Neural cell (in vitro differentiated cells): ENCODE data around the gene ZNF709. TPM values are rescaled to one million over a fixed set of nuclear protein-coding genes. Genes with fewer than 3 reads are reported as not detected.
"Not testable (repeated sequence)": the region's sequence is repeated elsewhere in the genome, so short reads cannot be mapped to it uniquely, and the experiment has no call there.

Experiments
- H2AFZ ChIP-seq: fragments of 200-600, 300-800 bp; sonication (generic), shearing (Covaris generic); 2 replicates; pipeline ENCODE4 v1.6.0; 2014; ENCODE audit warnings: low read depth, mild to moderate bottlenecking, antibody characterized with exemption, low read length, moderate library complexity
- H3F3A ChIP-seq: fragments of 200-600 bp; shearing (Covaris generic); 2 replicates; pipeline ENCODE4 v1.6.1; 2016; ENCODE audit warnings: mild to moderate bottlenecking, moderate library complexity, mixed read lengths, antibody characterized with exemption, low read length; ENCODE audit not compliant: insufficient read depth, poor library complexity, severe bottlenecking
- H3K27ac ChIP-seq: fragments of 200-600, 300-800 bp; sonication (generic), shearing (Covaris generic); 2 replicates; pipeline ENCODE4 v1.5.1; 2014; ENCODE audit warnings: mild to moderate bottlenecking, low read length, moderate library complexity
- H3K27me3 ChIP-seq: fragments of 300-800, 200-600 bp; sonication (generic), shearing (Covaris generic); 2 replicates; pipeline ENCODE4 v1.6.0; 2014; ENCODE audit warnings: mild to moderate bottlenecking, low read depth, low read length, moderate library complexity; ENCODE audit not compliant: insufficient read depth
- H3K36me3 ChIP-seq: fragments of 300-800, 200-600 bp; sonication (generic), shearing (Covaris generic); 2 replicates; pipeline ENCODE4 v1.5.1; 2014; ENCODE audit warnings: mild to moderate bottlenecking, antibody characterized with exemption, low read length, moderate library complexity; ENCODE audit not compliant: insufficient read depth
- H3K4me2 ChIP-seq: fragments of 300-800, 200-600 bp; sonication (generic), shearing (Covaris generic); 2 replicates; pipeline ENCODE4 v1.6.0; 2014; ENCODE audit warnings: mild to moderate bottlenecking, low read length
- H3K4me3 ChIP-seq: fragments of 300-800, 200-600 bp; sonication (generic), shearing (Covaris generic); 2 replicates; pipeline ENCODE4 v1.5.1; 2014; ENCODE audit warnings: mild to moderate bottlenecking, low read length, moderate library complexity
- H3K79me2 ChIP-seq: fragments of 200-600 bp; shearing (Covaris generic); replicated peaks from 2 replicates; pipeline ENCODE4 v1.6.0; 2014; ENCODE audit warnings: mild to moderate bottlenecking, low read length, moderate library complexity; ENCODE audit not compliant: insufficient read depth
- H3K9ac ChIP-seq: fragments of 300-800, 200-600 bp; sonication (generic), shearing (Covaris generic); 2 replicates; pipeline ENCODE4 v1.6.1; 2016; ENCODE audit warnings: mild to moderate bottlenecking, low read length, mixed read lengths
- H3K9me2 ChIP-seq: fragments of 200-600 bp; shearing (Covaris generic); 2 replicates; pipeline ENCODE4 v1.6.1; 2016; ENCODE audit warnings: mild to moderate bottlenecking, low read length, mixed read lengths; ENCODE audit not compliant: insufficient read depth
- H3K9me3 ChIP-seq: fragments of 200-600, 300-800 bp; sonication (generic), shearing (Covaris generic); 2 replicates; pipeline ENCODE4 v1.6.1; 2016; ENCODE audit warnings: mild to moderate bottlenecking, mixed run types, low read length, moderate library complexity, mixed read lengths
- H4K20me1 ChIP-seq: fragments of 200-600 bp; shearing (Covaris generic); 2 replicates; pipeline ENCODE4 v1.6.1; 2016; ENCODE audit warnings: mild to moderate bottlenecking, mixed run types; ENCODE audit not compliant: insufficient read depth
- EZH2 ChIP-seq: fragments of 200-600, 300-800 bp; shearing (Covaris generic), sonication (generic); IDR thresholded peaks from 2 replicates; pipeline ENCODE4 v1.6.1; 2014; ENCODE audit warnings: antibody characterized with exemption, low read length, borderline replicate concordance, mild to moderate bottlenecking; ENCODE audit not compliant: insufficient read depth, poor library complexity, severe bottlenecking
- TAF1 ChIP-seq: IDR thresholded peaks from 2 replicates; pipeline ENCODE4 v1.6.1; 2012; ENCODE audit warnings: low read depth
- polyA plus RNA-seq: library from polyadenylated mRNA; depleted of rRNA; stranded (reverse); fragments of >200 nt; gene quantifications from 2 replicates; pipeline ENCODE4 v1.2.3, GENCODE V29; 2014
- TF ChIP-seq, protein P1 (sequence below): IDR thresholded peaks from 2 replicates; pipeline ENCODE4 v1.6.1; 2012; ENCODE audit warnings: borderline replicate concordance

Gene ZNF709
- polyA plus RNA-seq, 1 donor from 2014 or later: 17.4 TPM

DNA sequence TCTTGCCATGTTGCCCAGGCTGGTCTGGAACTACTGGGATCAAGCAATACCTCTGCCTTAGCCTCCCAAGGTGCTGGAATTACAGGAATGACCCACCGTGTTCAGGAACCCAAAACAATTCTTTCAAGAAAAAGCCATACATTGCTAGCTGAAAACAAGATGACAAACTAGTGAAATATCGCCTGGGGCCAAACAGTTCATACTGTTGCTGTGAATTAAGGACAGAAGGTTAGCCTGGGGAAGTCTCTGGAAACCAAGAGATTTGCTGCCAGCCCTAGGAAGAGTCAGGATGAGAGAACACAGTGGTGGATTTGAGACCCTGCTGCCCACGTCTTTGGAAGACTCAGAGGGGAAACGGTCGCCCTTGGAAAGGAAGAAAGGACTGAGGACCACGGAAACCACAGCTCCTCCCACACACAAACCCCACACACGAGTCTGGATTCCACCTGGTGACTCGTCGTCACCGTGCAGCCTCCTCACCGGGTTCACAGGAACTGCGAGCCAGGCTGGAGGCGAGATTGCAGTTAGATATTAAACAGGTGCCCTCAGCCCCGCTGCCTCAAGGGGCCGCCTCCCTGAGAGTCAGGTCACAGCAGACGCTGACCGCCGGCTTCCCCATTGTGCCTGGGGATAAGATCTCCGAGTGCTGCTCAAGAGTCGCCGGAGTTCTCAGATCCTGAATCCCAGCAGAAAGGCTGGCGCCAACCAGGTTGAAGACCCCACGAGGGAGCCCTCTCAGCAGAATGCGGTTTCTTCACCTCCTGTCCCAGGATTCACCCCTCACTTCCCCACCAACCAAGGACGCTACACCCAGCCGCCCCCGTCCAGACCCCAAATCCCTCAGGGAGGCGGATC lies 44.7 kb downstream of the ZNF709 start:
- H3K27me3 ChIP-seq, H3K9me3 ChIP-seq, H3K4me2 ChIP-seq, H2AFZ ChIP-seq, H3K36me3 ChIP-seq, H3K9me2 ChIP-seq, H3F3A ChIP-seq, H4K20me1 ChIP-seq: not testable (repeated sequence)
- peak overlapping the region; percentile 75 for H3K4me3 ChIP-seq
- peak overlapping the region; percentile 68 for H3K27ac ChIP-seq
- H3K9ac ChIP-seq: peak overlapping the region; percentile 71
- H3K79me2 ChIP-seq: peaks cover 13% of the 10 kb centered on the region

DNA sequence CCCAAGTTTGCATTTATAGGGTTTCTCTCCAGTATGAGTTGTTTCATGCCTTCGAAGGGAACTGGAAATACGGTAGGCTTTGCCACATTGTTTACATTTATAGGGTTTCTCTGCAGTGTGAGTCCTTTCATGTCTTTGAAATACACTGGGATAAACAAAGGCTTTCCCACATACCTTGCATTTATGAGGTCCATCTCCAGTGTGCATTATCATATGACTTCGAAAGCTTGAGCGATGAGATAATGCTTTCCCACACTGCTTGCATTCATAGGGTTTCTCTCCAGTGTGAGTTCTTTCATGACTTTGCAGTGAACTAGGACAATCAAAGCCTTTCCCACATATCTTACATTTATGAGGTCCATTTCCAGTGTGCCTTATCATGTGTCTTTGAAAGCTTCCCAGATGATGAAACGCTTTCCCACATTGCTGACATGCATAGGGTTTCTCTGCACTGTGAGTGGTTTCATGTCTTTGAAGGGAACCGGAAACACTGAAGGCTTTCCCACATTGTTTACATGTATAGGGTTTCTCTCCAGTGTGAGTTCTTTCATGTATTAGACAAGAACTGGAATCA lies 53.8 kb downstream of the ZNF709 start:
- not testable (repeated sequence) for H3K9me2 ChIP-seq, H3K4me3 ChIP-seq, H4K20me1 ChIP-seq, H3K9ac ChIP-seq, H3K9me3 ChIP-seq, H3K79me2 ChIP-seq, H3K27ac ChIP-seq, H2AFZ ChIP-seq, H3K4me2 ChIP-seq, H3K36me3 ChIP-seq, H3K27me3 ChIP-seq, H3F3A ChIP-seq

DNA sequence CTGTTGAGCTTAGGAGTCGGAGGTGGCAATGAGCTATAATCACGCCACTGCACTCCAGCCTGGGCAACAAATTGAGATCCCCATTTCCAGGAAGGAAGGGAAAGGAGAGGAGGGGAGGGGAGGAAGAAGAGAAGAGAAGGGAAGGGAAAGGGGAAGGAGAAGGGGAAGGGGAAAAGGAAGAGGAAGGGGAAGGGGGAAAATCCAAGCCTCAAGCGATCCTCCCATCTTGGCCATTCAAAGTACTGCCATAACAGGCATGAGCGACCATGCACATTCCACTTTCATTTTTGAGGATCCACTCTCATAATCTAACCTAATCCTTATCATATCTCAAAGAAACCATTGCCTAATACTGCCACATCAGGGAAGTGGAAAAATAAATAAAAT lies 58.7 kb downstream of the ZNF709 start:
- Histone ChIP-seq H4K20me1 (no peaks in the 10 kb centered on the region), H3K4me2 (no peak overlapping the region), H3K9me3 (no peaks in the 10 kb centered on the region), H3K4me3 (no peak overlapping the region), H2AFZ (no peak overlapping the region), H3K79me2 (no peaks in the 10 kb centered on the region), H3K9ac (no peak overlapping the region), H3K36me3 (peaks cover 5% of the 10 kb centered on the region), H3K27me3 (no peaks in the 10 kb centered on the region), H3F3A (no peaks in the 10 kb centered on the region), H3K27ac (no peak overlapping the region), H3K9me2 (no peaks in the 10 kb centered on the region)
- no peak for TF ChIP-seq EZH2

DNA sequence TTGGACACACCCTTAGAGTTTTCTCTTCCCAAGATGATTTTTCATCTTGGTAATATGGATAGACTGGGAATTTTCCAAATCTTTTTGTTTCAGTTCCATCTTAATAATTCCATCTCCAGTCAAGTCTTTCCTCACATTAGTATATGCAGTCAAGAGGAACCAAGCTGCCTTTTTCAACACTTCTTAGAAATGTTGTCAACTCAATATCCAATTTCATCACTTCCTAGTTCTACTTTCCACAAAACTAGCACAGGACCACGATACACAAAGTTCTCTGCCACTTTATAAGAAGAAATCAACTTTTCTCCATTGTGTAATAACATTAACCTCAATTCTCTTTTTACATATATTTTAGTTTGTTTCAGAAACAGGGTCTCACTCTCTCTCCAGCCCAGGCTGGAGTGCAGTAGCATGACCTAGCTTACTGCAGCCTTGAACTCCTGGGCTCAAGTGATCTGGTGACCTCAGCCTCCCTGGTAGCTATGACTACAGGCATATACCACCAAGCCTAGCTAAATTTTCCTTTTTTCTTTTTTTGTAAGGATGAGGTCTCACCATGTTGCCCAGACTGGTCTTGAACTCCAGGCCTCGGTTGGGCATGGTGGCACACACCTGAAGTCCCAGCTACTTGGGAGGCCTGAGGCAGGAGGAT lies 59.3 kb downstream of the ZNF709 start:
- H3K4me2 ChIP-seq: no peak overlapping the region
- TF ChIP-seq, protein P1, sequence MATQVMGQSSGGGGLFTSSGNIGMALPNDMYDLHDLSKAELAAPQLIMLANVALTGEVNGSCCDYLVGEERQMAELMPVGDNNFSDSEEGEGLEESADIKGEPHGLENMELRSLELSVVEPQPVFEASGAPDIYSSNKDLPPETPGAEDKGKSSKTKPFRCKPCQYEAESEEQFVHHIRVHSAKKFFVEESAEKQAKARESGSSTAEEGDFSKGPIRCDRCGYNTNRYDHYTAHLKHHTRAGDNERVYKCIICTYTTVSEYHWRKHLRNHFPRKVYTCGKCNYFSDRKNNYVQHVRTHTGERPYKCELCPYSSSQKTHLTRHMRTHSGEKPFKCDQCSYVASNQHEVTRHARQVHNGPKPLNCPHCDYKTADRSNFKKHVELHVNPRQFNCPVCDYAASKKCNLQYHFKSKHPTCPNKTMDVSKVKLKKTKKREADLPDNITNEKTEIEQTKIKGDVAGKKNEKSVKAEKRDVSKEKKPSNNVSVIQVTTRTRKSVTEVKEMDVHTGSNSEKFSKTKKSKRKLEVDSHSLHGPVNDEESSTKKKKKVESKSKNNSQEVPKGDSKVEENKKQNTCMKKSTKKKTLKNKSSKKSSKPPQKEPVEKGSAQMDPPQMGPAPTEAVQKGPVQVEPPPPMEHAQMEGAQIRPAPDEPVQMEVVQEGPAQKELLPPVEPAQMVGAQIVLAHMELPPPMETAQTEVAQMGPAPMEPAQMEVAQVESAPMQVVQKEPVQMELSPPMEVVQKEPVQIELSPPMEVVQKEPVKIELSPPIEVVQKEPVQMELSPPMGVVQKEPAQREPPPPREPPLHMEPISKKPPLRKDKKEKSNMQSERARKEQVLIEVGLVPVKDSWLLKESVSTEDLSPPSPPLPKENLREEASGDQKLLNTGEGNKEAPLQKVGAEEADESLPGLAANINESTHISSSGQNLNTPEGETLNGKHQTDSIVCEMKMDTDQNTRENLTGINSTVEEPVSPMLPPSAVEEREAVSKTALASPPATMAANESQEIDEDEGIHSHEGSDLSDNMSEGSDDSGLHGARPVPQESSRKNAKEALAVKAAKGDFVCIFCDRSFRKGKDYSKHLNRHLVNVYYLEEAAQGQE: no peak
- no peak for TF ChIP-seq TAF1
- H3K27ac ChIP-seq: no peak overlapping the region
- no peak overlapping the region for H3K4me3 ChIP-seq
- H3K36me3 ChIP-seq: peaks cover 5% of the 10 kb centered on the region
- no peaks in the 10 kb centered on the region for H3K79me2 ChIP-seq
- H3F3A ChIP-seq: no peaks in the 10 kb centered on the region
- H3K27me3 ChIP-seq: no peaks in the 10 kb centered on the region
- no peaks in the 10 kb centered on the region for H3K9me3 ChIP-seq
- H3K9me2 ChIP-seq: no peaks in the 10 kb centered on the region
- no peaks in the 10 kb centered on the region for H4K20me1 ChIP-seq
- no peak overlapping the region for H2AFZ ChIP-seq
- H3K9ac ChIP-seq: no peak overlapping the region

DNA sequence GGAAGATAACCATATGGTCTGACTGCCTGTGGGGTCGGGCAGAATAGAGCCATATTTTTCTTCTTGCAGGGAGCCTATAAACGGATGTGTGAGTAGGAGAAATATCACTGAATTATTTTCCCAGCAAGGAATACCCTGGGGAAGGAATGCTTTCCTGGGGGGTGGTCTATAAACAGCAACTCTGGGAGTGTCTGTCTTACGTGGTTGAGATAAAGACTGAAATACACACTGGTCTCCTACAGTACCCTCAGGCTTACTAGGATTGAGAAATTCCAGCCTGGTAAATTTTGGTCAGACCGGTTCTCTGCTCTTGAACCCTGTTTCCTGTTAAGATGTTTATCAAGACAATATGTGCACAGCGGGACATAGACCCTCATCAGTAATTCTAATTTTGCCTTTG lies 67.3 kb downstream of the ZNF709 start:
- H3K27me3 ChIP-seq: not testable (repeated sequence)

More for the DNA sequence above, 67.3 kb downstream of the ZNF709 start:
- not testable (repeated sequence) for H3K79me2 ChIP-seq, H3K4me2 ChIP-seq, H3K9me3 ChIP-seq, H3K27ac ChIP-seq, H3K9me2 ChIP-seq, H3K36me3 ChIP-seq, H4K20me1 ChIP-seq, H2AFZ ChIP-seq, H3F3A ChIP-seq, H3K9ac ChIP-seq, H3K4me3 ChIP-seq
